K562 (cell line): ENCODE data around the gene RBFOX2. TPM values are rescaled to one million over a fixed set of nuclear protein-coding genes. Genes with fewer than 3 reads are reported as not detected.

ENCODE experiments used
- ATAC-seq: fragments of 200-7000 bp; cut with Tn5 transposase; 3 replicates; pipeline ENCODE4 v1.9.1; 2020; ENCODE audit warnings: moderate library complexity
- BruUV-seq: library from RNA; stranded (reverse); fragments of 400-500 nt; replicated peaks from 2 replicates; lab custom pipeline; 2021; lab: Mats Ljungman, UMichigan
- CTCF ChIA-PET: fragments of 300-600 bp; formaldehyde crosslinking; extraction: SDS; loops from one replicate; lab custom pipeline; 2021; ENCODE audit warnings: low intra/inter-chr PET ratio; lab: Yijun Ruan, JAX
- POLR2A ChIA-PET: fragments of 300-600, 350-650 bp; sonication (Branson Sonifier 250); formaldehyde crosslinking; extraction: SDS; loops from one replicate; lab custom pipeline; 2021; ENCODE audit warnings: antibody characterized with exemption, inconsistent platforms; lab: Yijun Ruan, JAX
- DNase-seq, 4 experiments: peaks; one replicate each; pipeline versions ENCODE4 v3.0.0 to v3.0.0-alpha.2; 2011 to 2018; ENCODE audit warnings: low spot score in 3 of 4, mixed read lengths in 3 of 4; ENCODE audit errors: extremely low read depth in 1 of 4
- FAIRE-seq: peaks from 2 replicates; lab custom pipeline; 2011; peaks lifted over from hg19 to GRCh38; lab: Jason Lieb, UNC
- H2AFZ ChIP-seq: 2 replicates; pipeline ENCODE4 v1.6.0; 2011; ENCODE audit warnings: low read depth, low read length, control low read depth, inconsistent platforms
- H3K27ac ChIP-seq: fragments of 200-600 bp; 3 replicates; pipeline ENCODE4 v1.8.0; 2011; ENCODE audit warnings: low read depth, mild to moderate bottlenecking, control low read depth, inconsistent platforms, low read length, moderate library complexity, mixed read lengths; ENCODE audit errors: extremely low read depth
- H3K27me3 ChIP-seq, 2 experiments: fragments of 300-600 bp in 1 of 2; 2 replicates in 1 of 2; 3 replicates in 1 of 2; pipeline versions ENCODE4 v1.6.0 to v1.8.0; 2011; ENCODE audit warnings: inconsistent platforms in 2 of 2, low read length in 2 of 2, mild to moderate bottlenecking in 1 of 2, mixed read lengths in 1 of 2, moderate library complexity in 1 of 2; ENCODE audit not compliant: control insufficient read depth in 2 of 2, insufficient read depth in 2 of 2
- H3K36me3 ChIP-seq: fragments of 300-600 bp; 3 replicates; pipeline ENCODE4 v1.8.0; 2011; ENCODE audit warnings: mild to moderate bottlenecking, low read length, inconsistent platforms; ENCODE audit not compliant: control insufficient read depth, insufficient read depth
- H3K4me1 ChIP-seq, 2 experiments: fragments of 200-600 bp in 1 of 2; replicated peaks in 1 of 2; 2 replicates in 1 of 2; 3 replicates in 1 of 2; pipeline versions ENCODE4 v1.5.1 to v1.8.0; 2011; ENCODE audit warnings: inconsistent platforms in 2 of 2, low read length in 2 of 2, mild to moderate bottlenecking in 1 of 2, mixed read lengths in 1 of 2, moderate library complexity in 1 of 2; ENCODE audit not compliant: control insufficient read depth in 2 of 2, insufficient read depth in 2 of 2
- H3K4me2 ChIP-seq: 2 replicates; pipeline ENCODE4 v1.6.1; 2011; ENCODE audit warnings: low read length, control low read depth, inconsistent platforms, mixed read lengths; ENCODE audit not compliant: insufficient read depth
- H3K4me3 ChIP-seq: fragments of 200-600 bp; sonication (generic), shearing (Covaris generic); 2 replicates; pipeline ENCODE4 v1.5.1; 2016; ENCODE audit warnings: control low read depth, inconsistent platforms
- H3K79me2 ChIP-seq: fragments of 200-600 bp; 3 replicates; pipeline ENCODE4 v1.8.0; 2011; ENCODE audit warnings: low read length, inconsistent platforms; ENCODE audit not compliant: control insufficient read depth, insufficient read depth
- H3K9ac ChIP-seq, 2 experiments: 2 replicates each; pipeline versions ENCODE4 v1.6.0 to v1.6.1; 2011; ENCODE audit warnings: low read depth in 2 of 2, low read length in 2 of 2, control low read depth in 1 of 2, inconsistent platforms in 1 of 2, mild to moderate bottlenecking in 1 of 2, mixed read lengths in 1 of 2; ENCODE audit not compliant: insufficient read depth in 1 of 2
- H3K9me1 ChIP-seq: one replicate; pipeline ENCODE4 v1.6.0; 2011; ENCODE audit warnings: inconsistent platforms, mild to moderate bottlenecking, low read length, moderate library complexity; ENCODE audit not compliant: control insufficient read depth, insufficient read depth
- H3K9me3 ChIP-seq: replicated peaks from 2 replicates; pipeline ENCODE4 v1.5.1; 2011; ENCODE audit warnings: low read depth, low read length, inconsistent platforms; ENCODE audit not compliant: control insufficient read depth, insufficient read depth
- H4K20me1 ChIP-seq: replicated peaks from 2 replicates; pipeline ENCODE4 v1.6.1; 2011; ENCODE audit warnings: low read length, inconsistent platforms, mixed read lengths; ENCODE audit not compliant: control insufficient read depth, insufficient read depth
- ATF3 ChIP-seq, 2 experiments: fragments of 450-650 bp in 1 of 2; sonication (generic) in 1 of 2; formaldehyde crosslinking in 1 of 2; IDR thresholded peaks in 1 of 2; conservative IDR thresholded peaks in 1 of 2; 2 replicates each; pipeline versions ENCODE4 v1.6.1 to v1.8.1; 2016 to 2023; ENCODE audit warnings: mild to moderate bottlenecking in 2 of 2, moderate library complexity in 2 of 2, inconsistent platforms in 1 of 2, missing genetic modification reagents in 1 of 2
- CHD7 ChIP-seq: fragments of 200-600 bp; sonication (generic); IDR thresholded peaks from one replicate; pipeline ENCODE4 v1.6.1; 2012; ENCODE audit warnings: mild to moderate bottlenecking, low read depth, low read length, inconsistent platforms
- WGBS: fragments of 100-300 bp; shearing (Covaris generic); methylation state at CpG from one replicate; pipeline ENCODE4 v1.1.6; 2016; ENCODE audit warnings: low coverage, mixed read lengths; ENCODE audit not compliant: insufficient coverage; ENCODE audit errors: missing lambda C conversion rate; 5-methylcytosine and 5-hydroxymethylcytosine counted together
- in situ Hi-C: fragments of 300-500 bp; cut with MboI; formaldehyde crosslinking; loops from 4 replicates; pipeline ENCODE4 v1.15.0; 2018; ENCODE audit warnings: inconsistent platforms, mixed read lengths
- intact Hi-C: fragments of 100-400 bp; cut with micrococcal nuclease; formaldehyde crosslinking; loops from 2 replicates; pipeline ENCODE4 v1.14.2; 2022
- polyA plus RNA-seq, 8 experiments: library from polyadenylated mRNA; depleted of rRNA in 4 of 8; stranded (reverse) in 5 of 8; unstranded in 3 of 8; fragments of >200 nt; fragmentation: Nextera tagmentation in 2 of 8; fragmentation: Illumina TruSeq in 1 of 8; extraction: Ambion mirVana in 2 of 8; extraction: Trizol in 1 of 8; gene quantifications; 2 replicates each; pipeline versions ENCODE4 v1.2.1 to v1.2.3, GENCODE V29; 2011 to 2014; ENCODE audit warnings: inconsistent platforms in 1 of 8, missing spikeins in 1 of 8
- total RNA-seq, 7 experiments: library from RNA; depleted of rRNA in 6 of 7; stranded (reverse); fragments of >200 nt in 6 of 7; fragmentation: Illumina TruSeq in 2 of 7; extraction: Trizol in 2 of 7; gene quantifications; 2 replicates each; pipeline versions ENCODE4 v1.2.1 to v1.2.3, GENCODE V29; 2011 to 2021; ENCODE audit warnings: low replicate concordance in 1 of 7
- TF ChIP-seq, protein P1 (sequence below): fragments of 450-650 bp; conservative IDR thresholded peaks from 2 replicates; pipeline ENCODE4 v1.6.1; 2016; ENCODE audit warnings: missing genetic modification characterization, low read depth, mild to moderate bottlenecking, missing compliant biosample characterization, moderate library complexity
- TF ChIP-seq, protein P2 (sequence below): sonication (generic); formaldehyde crosslinking; IDR thresholded peaks from 2 replicates; pipeline ENCODE4 v1.8.0; 2022; ENCODE audit warnings: mild to moderate bottlenecking, low read depth, missing genetic modification reagents

Gene RBFOX2
- total and polyA plus RNA-seq, 9 of the 15 experiments (the other 6 are each of a cell fraction or from before 2014, with no cell fraction given) = 5.8 to 24.8 (median 14.2) TPM

- Histone ChIP-seq H3K36me3 (no peaks in the 10 kb centered on the region), H3K9me3 (no peaks in the 10 kb centered on the region), H3K27me3 (no peaks in the 10 kb centered on the region), H4K20me1 (peaks cover 5% of the 10 kb centered on the region; the same call in 1 of the 2 replicates), H3K9ac (no peak overlapping the region), H3K4me1 (peaks cover 0 to 13% of the 10 kb centered on the region in 2 experiments; a peak in 3 of 5 replicates), H3K27ac (no peak overlapping the region), H3K9me1 (no peaks in the 10 kb centered on the region), H3K4me2 (no peak overlapping the region), H2AFZ (no peak overlapping the region), H3K4me3 (no peak overlapping the region), H3K79me2 (no peaks in the 10 kb centered on the region; the same call in 1 of the 3 replicates)
- no peak for DNase-seq
- ChIA-PET CTCF (no interaction called here), POLR2A (interaction anchor here (0.7 kb wide), 1 partner anchor 247 kb away, joined by 3 read pairs; no protein-coding TSS in a partner anchor)
- no TSS peak for BruUV-seq
- 78% methylated on average over 6 of the region's 6 CpGs for WGBS
- FAIRE-seq = no peak
- no peak for ATAC-seq
- in situ Hi-C loops = no loop called here
- intact Hi-C loops = no loop called here
- TF ChIP-seq, protein P1, sequence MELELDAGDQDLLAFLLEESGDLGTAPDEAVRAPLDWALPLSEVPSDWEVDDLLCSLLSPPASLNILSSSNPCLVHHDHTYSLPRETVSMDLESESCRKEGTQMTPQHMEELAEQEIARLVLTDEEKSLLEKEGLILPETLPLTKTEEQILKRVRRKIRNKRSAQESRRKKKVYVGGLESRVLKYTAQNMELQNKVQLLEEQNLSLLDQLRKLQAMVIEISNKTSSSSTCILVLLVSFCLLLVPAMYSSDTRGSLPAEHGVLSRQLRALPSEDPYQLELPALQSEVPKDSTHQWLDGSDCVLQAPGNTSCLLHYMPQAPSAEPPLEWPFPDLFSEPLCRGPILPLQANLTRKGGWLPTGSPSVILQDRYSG (tag) = no peak
- TF ChIP-seq, protein P2, sequence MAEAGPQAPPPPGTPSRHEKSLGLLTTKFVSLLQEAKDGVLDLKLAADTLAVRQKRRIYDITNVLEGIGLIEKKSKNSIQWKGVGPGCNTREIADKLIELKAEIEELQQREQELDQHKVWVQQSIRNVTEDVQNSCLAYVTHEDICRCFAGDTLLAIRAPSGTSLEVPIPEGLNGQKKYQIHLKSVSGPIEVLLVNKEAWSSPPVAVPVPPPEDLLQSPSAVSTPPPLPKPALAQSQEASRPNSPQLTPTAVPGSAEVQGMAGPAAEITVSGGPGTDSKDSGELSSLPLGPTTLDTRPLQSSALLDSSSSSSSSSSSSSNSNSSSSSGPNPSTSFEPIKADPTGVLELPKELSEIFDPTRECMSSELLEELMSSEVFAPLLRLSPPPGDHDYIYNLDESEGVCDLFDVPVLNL (CRISPR knock-in tag) = no peak
- no peak for TF ChIP-seq ATF3 (IDR thresholded peaks at IDR 0.05)
- TF ChIP-seq ATF3 (CRISPR knock-in tag; conservative IDR thresholded peaks at IDR 0.05) = no peak
- no peak for TF ChIP-seq CHD7
Observed at GRCh38 chr22:35904752-35905151, 123.9 kb downstream of the RBFOX2 start.
